HG02973 (cell line): ENCODE data around the gene KCNJ11.
A peak's percentile ranks its signal among the peaks of the same experiment; 100 is the strongest.
"Not testable (repeated sequence)": the region's sequence is repeated elsewhere in the genome, so short reads cannot be mapped to it uniquely, and the experiment has no call there.

ENCODE experiments used
- ATAC-seq: cut with Tn5 transposase; IDR thresholded peaks from one replicate; pipeline ENCODE4 v1.9.1; 2021; ENCODE audit warnings: moderate library complexity; ENCODE audit not compliant: unreplicated experiment

Gene KCNJ11

DNA sequence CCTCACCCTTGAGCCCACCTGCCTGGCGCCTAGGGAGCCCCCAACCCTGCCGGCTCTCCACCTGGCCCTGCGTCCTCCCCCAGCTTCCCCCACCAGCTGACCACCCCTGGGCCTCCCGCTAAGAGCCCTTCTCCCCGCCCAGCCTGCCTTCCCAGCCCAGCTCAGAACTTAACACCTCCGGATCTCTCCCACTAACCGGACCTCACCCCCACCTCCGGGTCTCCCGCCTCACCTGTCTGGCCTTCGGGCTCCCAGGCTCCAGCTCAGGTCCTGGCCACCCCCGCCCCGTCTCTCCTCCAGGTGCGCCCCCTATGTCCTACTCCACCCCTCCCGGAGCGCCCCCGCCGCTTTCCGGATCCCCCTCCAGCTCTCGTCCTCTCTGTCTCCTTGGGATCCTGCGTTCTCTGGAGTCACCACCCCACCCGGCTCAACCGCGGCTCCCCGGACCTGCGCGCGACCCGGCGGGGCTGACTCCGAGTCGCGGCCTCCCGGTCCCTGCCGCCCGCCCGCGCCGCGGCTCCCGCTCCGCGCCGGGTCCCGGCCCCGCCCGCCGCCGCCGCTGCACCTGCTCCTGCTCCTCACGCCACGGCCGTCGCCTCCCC lies at the start of gene KCNJ11:
Gene KCNJ11 (minus strand): TSS at position 51 of the 602 bp plus-strand sequence. CDS start 568 bp downstream, outside the sequence.
- ATAC-seq = peak; percentile 47

DNA sequence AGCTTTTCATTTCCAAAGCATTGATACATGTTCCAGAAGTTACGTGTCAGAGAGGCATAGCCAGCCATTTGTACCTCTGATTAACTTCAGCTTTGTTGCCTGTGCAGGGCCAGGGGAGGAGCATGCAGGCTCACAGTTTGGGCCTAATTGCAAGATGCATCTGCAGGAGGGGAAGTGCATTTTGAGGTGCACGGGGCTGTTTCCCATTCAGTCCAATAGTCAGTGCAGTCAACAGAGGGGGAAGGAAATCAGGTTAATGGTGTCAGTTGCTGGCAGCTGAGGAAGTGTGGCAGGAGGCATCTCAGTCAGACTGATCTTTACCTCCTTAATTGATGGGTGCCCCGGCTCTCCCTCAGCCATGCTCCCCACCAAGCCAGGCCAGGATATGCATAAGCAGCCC lies 48.9 kb upstream of the KCNJ11 start:
- no peak for ATAC-seq

DNA sequence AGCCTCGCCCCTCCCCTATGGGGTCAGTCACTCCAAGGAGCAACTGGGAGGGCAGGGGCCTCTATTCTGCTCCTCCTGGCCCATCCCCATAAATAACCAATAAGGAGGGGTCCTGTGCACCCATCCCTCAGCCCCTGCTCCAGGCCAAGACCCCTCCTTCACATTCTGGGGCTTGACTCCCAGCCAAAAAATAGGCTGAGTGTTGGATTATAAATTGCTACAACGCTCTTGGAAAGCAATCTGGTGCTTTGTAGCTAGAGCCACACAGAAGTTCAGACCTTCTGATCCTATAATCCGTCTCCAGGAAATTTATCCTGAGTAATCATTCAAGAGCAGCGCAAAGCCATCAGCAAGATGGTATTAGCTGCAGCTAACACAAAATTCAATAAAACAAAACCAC lies 45.6 kb upstream of the KCNJ11 start:
- no peak for ATAC-seq

DNA sequence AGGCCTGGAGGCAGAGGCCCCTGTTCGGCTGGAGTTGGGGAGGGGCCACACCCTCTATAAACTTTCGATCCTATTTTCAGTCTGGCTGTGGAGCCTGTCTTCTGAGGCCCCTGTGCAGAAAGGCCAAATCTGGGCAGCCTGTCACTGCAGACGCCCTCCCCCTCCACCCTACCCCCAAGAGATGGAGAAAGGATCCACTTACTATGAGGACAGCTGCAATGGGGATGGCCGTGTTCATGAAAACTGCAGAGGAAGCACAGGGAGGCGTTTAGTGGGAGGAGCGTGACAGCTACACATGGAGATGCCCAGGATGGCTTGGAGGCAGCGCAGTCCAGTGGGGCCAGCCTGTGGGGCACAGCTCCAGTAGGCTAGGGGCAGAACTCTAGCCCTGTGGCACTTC lies 43.5 kb upstream of the KCNJ11 start:
- ATAC-seq = no peak

DNA sequence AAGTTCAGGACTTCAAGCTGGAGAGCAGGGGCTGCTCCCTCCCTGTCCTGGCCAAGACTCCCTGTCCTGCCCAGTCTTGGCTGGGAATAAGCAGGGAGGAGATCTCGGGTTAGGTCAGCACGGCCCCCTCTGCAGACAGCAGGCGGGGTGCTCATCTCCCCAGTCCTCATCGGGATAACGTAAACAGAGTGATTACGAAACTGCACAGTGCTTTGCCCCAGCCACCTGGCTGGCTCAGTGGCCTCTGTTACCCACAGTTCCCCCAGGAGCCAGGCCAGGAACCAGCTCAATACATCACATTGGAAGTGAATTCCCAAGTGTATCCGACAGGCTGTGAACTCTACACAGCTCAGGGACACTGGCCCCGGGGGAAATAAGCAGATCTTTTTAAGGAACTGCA lies 42.7 kb upstream of the KCNJ11 start:
- ATAC-seq = no peak

DNA sequence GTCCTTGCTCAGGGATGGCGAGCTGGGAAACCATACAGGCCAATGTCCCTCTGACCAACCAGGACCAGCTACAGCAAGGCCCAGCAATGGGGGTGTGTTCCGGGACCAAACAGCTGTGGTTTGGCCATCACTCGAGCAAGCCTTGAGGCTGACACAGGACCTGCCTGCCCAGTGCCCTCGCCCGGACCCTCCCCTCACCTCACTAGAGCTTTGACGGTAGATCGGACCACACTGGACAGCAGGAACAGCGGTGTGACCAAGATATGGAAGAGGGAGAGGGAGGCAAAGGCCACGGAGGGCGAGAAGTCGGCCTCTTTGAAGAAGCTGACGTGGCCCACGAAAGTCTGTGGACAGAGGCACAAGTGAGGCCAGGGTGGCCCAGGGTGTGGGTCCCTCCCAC lies 42.2 kb upstream of the KCNJ11 start:
- no peak for ATAC-seq

DNA sequence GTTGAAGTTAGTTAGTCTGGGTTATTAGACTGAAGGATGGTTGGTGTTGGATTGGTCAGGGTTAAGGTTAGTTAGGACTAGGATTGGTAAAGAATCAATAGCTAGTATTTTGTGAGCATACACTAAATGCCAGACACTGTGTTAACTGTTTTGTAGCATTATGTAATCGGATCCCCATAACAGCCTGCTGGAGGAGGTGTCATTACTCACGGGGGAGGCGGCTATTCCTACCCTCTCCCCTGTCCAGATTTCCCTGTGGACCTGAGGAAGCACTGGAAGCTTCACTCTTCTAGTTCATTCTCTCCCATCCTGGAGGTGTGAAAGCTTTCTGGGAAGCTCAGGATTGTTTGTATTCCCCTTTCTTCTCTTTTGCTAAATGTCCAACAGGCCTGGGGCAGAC lies 40.5 kb upstream of the KCNJ11 start:
- ATAC-seq = no peak

DNA sequence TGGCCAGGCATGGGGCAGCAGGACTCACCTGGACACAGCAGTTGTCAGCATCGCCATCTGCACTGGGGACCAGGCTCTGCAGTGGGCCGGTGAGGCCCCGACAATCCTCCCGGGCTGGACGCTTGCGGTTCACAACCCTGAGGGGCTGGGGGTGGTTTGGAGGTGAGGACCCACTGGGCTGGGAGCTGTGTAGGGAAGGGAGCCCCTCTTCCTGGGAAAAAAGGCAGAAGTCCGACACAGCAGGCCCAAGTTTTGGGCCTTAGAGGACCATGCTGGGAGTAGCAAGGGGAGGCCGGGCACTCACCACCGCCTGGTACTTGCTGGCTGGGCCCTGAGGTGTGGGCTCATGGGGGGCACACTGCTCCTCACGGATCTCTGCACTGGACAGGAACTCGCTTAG lies 39.8 kb upstream of the KCNJ11 start:
- no peak for ATAC-seq

DNA sequence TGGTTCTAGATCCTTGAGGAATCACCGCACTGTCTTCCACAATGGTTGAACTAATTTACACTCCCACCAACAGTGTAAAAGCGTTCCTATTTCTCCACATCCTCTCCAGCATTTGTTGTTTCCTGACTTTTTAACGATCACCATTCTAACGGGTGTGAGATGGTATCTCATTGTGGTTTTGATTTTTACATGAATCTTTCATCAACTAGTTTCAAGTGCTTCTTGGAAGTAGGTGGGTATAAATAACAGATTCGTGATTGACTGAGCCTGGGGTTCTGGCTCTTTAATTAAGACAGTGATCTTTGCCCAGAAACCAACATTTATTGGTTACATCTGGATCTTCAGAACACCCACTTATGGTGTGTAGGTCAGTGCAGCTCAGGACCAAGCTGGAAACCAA lies 37.8 kb upstream of the KCNJ11 start:
- ATAC-seq = not testable (repeated sequence)

DNA sequence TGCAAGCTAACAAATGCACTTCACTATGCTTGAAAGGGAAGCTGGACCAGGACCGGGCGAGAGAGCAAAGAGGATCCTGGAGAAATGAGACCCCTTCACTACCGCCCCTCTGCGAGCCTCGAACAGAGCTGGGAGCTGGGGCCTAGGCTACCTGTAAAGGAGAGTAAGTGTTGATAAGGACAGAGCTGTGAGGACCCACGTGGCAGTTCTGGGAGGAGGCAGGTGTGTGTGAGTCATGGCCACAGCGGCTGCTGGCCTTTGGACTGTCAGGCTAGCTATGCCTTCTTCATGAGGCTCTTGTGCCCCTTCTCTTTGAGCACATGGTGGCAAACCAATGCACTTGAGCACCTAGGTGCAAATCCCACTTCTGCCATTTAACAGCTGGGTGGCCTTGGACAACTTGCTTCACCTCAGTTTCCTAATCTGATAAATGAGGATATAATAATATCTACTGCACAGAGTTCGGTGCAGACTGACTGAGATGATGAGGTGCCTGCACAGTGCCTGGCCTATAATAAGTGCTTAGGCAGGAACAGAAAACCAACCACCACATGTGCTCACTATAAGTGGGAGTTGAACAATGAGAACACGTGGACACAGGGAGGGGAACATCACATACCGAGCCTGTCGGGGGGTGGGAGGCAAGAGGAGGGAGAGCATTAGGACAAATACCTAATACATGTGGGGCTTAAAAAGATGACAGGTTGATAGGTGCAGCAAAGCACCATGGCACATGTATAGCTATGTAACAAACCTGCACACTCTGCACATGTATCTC lies 35.3 kb upstream of the KCNJ11 start:
- no peak for ATAC-seq

DNA sequence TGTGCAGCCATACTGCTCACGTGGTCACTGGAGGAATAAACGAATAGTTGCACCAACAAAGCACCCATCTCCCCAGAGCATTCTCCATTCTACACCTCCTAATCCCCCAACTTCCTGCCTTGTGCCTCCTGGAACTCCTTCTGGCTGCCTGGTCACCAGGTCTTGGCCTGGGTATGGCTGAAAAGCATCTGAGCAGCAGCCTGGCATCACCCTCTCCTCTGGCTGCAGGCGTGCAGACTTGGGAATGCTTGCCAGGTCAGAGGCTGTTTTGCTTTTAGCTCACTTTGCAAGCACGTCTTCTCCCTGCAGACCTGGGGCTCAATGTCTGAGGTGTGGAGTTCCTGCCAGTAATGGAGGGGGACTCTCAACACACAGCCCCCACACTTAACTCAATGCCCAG lies 33.3 kb upstream of the KCNJ11 start:
- no peak for ATAC-seq

DNA sequence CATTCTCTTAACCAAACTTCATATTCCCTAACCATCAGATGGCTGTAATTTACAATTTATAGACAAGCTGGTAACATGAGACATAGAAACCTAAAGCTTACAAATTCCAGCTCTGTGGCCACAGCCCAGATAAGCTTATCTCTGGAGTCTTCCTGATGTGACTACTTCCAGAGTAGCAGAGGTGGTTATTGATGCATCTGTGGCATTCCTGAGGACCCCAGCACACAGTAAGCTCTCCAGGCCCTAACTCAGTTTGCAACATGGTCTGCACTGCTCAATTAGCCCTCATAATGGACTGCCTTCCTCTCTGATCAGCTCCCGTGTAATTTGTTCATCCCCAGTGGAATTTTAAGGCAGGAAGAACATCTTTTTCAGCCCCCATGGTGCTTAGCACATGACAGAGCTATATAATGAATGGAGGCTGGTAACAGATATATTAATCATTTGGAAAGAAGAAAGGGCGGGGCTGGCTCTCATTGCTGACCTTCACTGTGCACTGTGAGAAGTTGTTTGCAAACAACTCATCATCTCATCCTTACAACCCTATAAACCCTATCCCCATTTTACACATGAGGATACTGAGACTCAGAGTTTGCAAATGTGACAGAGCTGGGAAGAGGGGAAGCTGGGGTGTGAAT lies 30.1 kb upstream of the KCNJ11 start:
- ATAC-seq = no peak

DNA sequence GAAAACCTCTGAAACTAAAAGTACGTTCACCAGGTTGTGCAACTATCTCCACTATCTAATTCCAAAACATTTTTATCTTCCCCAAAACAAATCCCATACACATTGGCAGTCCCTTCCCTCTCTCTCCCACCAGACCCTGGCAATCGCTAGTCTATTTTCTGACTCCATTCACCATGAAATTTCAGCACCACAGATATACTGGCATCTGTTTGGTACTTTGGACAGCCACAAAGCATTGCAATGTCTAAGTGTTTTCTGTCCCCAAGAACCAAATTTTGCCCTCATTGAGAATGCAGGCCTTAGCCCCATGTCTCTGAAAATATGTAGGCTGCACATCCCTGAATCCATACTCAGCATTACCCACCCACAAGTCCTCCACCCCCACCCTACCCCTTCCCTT lies 28.0 kb upstream of the KCNJ11 start:
- no peak for ATAC-seq

DNA sequence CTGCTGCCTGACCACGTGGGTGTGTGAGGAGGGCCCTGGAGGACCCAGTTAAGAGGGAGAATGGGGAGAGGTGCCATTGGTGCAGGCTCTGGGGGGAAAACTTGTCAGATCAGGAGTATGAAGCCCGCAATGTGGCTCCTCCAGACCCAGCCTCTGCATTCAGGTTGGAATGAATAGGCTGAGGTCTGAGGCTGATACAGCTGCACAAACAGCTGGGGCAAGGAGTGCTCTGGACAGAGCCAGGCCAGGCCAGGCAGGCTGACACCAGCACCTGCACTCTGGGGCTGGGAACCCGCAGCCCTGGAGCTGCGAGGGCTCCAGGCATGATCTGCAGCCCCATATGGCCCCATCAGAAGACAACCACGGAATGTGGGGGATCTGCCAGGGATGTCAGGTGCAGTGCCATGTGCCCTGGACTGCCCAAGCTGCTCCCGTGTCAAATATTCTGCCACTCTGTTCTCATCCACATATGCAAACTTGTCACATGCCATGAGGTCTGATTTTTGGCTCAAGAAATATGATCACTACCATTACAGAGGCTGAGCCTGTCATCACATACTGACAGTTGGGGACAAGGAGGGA lies 27.2 kb upstream of the KCNJ11 start:
- ATAC-seq = no peak

DNA sequence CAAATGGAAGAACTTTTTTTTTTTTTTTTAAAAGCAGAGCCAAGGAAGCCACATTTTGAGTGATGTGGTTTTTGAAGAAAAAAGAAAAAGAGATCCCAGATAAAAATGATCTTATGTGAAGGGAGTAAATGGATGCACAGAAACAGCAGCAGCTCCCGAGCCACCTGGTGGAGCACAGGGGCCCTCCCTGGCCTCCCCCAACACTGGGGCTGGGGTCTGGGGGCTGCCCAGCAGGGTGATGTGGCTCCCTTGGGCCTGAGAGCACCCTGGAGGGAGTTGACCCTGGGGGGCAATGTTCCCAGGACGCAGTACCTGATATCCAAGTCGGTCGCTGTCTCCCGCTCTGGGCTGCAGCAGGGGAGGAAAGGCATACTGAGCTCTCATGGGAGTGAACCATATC lies 26.5 kb upstream of the KCNJ11 start:
- no peak for ATAC-seq

DNA sequence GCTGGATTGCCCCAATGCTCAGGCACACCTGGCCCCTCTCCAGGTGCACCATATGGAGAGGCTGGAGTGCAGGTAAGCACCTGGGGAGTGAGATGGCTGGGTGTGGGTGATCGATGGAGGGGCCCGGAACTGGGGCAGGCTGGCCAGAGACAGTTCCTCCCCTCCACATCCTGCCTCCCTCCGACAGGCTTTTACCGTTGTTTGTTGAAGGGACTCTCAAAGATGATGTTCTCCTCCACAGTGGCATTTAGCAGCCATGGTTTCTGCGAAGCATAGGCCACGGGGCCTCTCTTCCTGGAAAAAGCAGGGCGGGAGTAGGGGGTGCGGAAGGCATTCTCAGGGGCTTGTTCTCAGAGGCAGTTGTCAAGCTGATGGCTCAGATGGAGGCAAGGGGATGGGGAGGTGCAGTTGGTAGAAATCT lies 25.9 kb upstream of the KCNJ11 start:
- no peak for ATAC-seq

DNA sequence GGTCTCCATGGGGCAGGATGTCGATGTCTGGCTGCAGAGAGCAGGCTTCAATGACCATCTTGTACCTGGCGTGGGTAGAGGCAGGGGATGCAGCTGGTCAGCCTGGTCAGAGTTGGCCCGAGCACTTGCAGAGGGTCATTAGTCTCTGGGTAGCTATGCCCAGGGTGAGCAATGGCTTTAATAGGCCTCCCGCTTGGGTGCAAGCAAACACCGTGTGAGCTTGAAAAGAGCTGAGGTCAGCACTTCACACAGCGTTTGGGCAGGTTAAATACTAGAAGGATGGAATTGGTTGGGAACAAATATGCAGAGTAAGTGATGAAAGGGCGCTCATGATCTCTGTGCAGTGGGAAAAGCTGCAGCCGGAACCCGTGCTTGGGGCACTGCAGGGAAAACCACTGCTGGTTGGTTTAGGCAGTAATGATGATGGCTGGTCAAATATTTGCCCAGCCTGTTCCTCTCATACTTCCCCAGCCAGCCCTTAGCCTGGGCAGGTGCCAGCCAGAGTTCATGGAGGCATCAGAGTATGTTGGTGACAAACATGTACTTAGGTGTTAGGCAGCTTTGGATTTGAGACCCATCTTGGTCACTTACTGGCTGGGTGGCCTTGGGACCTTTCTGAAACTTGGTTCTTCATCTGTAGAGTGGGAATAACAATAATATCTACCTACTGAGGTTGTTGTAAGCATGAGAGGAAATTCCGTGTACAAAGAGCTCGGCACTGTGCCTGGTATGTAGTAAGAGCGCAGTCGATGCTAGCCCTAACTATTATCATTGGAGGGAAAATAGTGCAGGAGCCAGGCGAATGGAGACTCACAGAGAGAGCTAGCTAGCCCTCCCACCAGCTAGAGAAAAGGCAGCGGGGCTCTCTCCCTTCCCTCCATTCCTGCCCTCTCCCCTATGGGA lies 25.2 kb upstream of the KCNJ11 start:
- ATAC-seq = no peak

DNA sequence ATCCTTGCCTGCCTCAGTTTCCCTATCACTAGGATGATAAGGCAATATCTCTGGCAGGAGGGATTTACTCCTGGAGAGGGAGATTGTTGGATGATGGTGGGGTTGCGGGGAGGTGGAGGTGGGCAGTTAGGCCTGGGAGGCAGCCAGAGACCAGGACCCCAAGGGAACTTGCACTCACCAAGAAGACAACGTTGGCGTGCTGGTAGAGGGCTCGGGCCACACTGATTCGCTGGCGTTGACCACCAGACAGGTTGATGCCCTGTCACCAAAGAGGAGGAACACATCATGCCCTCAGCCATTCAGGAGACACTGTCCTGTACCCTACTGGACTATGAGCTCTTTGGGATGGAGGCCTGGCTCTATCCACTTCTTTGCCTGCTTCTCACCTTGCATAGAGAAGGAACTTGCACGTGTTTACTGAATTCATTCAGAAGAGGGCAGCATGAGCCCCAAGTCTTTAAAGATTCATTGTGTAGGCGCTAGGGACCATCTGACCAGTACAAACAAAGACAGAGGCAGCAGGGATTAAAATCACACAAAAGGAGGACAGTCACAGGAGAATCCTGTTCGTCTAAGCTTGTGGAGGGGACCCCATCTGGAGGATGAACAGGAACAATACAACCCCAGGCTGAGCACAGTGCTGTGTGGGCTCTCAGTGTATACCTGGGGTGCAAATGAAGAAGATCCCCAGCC lies 24.2 kb upstream of the KCNJ11 start:
- no peak for ATAC-seq

DNA sequence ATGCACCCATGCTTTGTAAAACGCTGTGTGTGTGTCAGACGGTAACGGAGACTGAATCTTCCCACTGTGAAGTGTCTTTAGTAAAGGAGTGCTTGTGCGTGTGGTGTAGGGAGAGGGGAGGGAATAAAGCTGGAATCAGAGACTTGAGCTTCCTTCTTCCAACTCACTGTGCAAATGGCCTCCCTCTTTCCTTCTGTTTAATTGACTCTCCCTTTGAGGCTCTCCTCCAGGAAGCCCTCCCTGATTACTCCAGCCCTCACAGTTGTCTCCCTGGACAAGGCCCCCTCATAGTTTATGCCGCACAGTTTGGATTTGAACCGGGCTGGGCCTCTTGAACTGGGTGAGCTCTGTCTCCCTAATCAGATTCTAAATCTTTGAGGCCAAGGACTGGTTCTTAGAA lies 23.0 kb upstream of the KCNJ11 start:
- ATAC-seq = no peak
